Ishikawa (cell line): ENCODE results near the gene RAB41.

Experiments
- CEBPB ChIP-seq: IDR thresholded peaks from 2 replicates; pipeline ENCODE4 v1.6.1; 2012
- CREB1 ChIP-seq: IDR thresholded peaks from 2 replicates; pipeline ENCODE4 v1.6.1; 2012; ENCODE audit warnings: low read depth
- EGR1 ChIP-seq: IDR thresholded peaks from 2 replicates; pipeline ENCODE4 v1.6.1; 2012
- EP300 ChIP-seq: IDR thresholded peaks from 2 replicates; pipeline ENCODE4 v1.6.1; 2012; ENCODE audit warnings: borderline replicate concordance
- FOXM1 ChIP-seq: IDR thresholded peaks from 2 replicates; pipeline ENCODE4 v1.6.1; 2012; ENCODE audit warnings: low read depth, borderline replicate concordance
- NFIC ChIP-seq: IDR thresholded peaks from 2 replicates; pipeline ENCODE4 v1.6.1; 2012
- RAD21 ChIP-seq: IDR thresholded peaks from 2 replicates; pipeline ENCODE4 v1.6.1; 2012; ENCODE audit warnings: low read depth
- TAF1 ChIP-seq: IDR thresholded peaks from 2 replicates; pipeline ENCODE4 v1.6.1; 2012; ENCODE audit warnings: low read depth, mild to moderate bottlenecking
- TCF12 ChIP-seq: IDR thresholded peaks from 2 replicates; pipeline ENCODE4 v1.6.1; 2012; ENCODE audit warnings: low read depth
- TEAD4 ChIP-seq: IDR thresholded peaks from 2 replicates; pipeline ENCODE4 v1.6.1; 2012
- YY1 ChIP-seq: IDR thresholded peaks from 2 replicates; pipeline ENCODE4 v1.6.1; 2012; ENCODE audit warnings: low read depth
- ZBTB7A ChIP-seq: IDR thresholded peaks from 2 replicates; pipeline ENCODE4 v1.6.1; 2012; ENCODE audit warnings: low read depth
- TF ChIP-seq, protein P1 (sequence below): IDR thresholded peaks from 2 replicates; pipeline ENCODE4 v1.6.1; 2012; ENCODE audit warnings: low read depth, mild to moderate bottlenecking
- TF ChIP-seq, protein P2 (sequence below): IDR thresholded peaks from 2 replicates; pipeline ENCODE4 v1.6.1; 2012
- TF ChIP-seq, protein P3 (sequence below): IDR thresholded peaks from 2 replicates; pipeline ENCODE4 v1.6.1; 2012

Gene RAB41

DNA sequence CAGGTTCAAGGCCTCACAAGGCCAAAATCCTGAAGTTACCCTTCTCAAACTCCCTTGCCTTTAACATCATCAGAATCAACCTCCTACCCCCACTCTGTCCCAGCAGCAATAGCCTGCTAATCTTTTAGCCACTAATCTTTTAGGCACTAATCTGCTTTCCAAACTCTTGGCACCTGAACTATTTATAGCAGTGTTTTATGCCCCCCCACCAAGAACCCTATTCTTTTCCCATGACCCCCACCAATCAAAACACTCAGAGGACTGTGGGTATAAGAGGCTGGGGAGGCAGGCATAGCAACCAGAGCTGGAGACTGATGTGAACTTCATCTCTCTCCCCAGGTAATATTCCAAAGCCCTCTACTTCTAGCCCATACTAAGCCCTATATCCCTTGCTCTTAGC is 13.9 kb upstream of the RAB41 start, which contains the start of gene ARR3:
Gene ARR3 (plus strand): TSS at position 301 of the 400 bp plus-strand sequence. CDS start 1,052 bp downstream, outside the sequence.
- no peak for TF ChIP-seq YY1

DNA sequence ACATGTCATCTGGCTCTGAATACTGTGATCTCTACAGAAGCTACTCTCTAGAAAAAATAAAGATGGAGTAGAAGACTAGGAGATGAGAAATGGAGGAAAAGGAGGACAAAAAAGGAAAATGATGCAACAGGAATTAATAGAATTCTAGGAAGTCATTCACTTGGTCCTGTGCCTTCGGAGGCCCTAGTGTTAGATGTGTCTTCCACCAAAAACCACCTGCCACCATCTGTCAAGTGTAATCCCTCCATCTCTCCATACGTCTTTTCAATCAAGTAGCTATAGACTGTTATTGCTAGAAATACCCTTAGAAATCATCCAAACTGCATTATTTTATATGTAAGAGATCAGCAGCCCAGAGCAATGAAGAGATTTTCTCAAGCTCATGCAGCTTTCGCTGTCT is 2.9 kb upstream of the RAB41 start:
- TF ChIP-seq, protein P1, sequence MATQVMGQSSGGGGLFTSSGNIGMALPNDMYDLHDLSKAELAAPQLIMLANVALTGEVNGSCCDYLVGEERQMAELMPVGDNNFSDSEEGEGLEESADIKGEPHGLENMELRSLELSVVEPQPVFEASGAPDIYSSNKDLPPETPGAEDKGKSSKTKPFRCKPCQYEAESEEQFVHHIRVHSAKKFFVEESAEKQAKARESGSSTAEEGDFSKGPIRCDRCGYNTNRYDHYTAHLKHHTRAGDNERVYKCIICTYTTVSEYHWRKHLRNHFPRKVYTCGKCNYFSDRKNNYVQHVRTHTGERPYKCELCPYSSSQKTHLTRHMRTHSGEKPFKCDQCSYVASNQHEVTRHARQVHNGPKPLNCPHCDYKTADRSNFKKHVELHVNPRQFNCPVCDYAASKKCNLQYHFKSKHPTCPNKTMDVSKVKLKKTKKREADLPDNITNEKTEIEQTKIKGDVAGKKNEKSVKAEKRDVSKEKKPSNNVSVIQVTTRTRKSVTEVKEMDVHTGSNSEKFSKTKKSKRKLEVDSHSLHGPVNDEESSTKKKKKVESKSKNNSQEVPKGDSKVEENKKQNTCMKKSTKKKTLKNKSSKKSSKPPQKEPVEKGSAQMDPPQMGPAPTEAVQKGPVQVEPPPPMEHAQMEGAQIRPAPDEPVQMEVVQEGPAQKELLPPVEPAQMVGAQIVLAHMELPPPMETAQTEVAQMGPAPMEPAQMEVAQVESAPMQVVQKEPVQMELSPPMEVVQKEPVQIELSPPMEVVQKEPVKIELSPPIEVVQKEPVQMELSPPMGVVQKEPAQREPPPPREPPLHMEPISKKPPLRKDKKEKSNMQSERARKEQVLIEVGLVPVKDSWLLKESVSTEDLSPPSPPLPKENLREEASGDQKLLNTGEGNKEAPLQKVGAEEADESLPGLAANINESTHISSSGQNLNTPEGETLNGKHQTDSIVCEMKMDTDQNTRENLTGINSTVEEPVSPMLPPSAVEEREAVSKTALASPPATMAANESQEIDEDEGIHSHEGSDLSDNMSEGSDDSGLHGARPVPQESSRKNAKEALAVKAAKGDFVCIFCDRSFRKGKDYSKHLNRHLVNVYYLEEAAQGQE = no peak
- no peak for TF ChIP-seq EP300
- no peak for TF ChIP-seq NFIC
- TF ChIP-seq, protein P2, sequence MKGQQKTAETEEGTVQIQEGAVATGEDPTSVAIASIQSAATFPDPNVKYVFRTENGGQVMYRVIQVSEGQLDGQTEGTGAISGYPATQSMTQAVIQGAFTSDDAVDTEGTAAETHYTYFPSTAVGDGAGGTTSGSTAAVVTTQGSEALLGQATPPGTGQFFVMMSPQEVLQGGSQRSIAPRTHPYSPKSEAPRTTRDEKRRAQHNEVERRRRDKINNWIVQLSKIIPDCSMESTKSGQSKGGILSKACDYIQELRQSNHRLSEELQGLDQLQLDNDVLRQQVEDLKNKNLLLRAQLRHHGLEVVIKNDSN = no peak
- TF ChIP-seq, protein P3, sequence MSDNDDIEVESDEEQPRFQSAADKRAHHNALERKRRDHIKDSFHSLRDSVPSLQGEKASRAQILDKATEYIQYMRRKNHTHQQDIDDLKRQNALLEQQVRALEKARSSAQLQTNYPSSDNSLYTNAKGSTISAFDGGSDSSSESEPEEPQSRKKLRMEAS = no peak
- no peak for TF ChIP-seq TEAD4
- TF ChIP-seq CREB1 = no peak
- no peak for TF ChIP-seq TCF12
- no peak for TF ChIP-seq TAF1
- no peak for TF ChIP-seq FOXM1
- no peak for TF ChIP-seq ZBTB7A
- no peak for TF ChIP-seq EGR1
- TF ChIP-seq RAD21 = no peak
- no peak for TF ChIP-seq CEBPB
- no peak for TF ChIP-seq YY1

DNA sequence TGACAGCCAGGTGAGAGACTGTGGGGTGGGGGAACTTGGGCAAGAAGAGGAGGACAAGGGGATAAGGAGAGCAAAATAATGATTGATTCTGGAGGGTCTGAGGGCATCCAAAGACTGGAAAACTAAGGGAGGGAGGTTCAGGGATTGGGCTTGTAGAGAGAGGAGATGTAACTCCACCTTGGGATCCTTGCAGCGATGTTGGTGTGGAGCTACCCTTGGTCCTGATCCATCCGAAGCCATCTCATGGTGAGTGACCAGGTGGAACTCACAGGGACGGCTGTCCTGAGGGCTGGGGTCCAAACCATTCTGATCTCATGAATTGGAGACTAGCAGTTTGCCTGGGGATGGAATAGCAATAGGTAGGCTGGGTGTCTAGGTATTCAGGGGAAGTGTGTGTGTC is 1.4 kb upstream of the RAB41 start:
- TF ChIP-seq, protein P1 = peak; percentile 61
- TF ChIP-seq FOXM1 = no peak

DNA sequence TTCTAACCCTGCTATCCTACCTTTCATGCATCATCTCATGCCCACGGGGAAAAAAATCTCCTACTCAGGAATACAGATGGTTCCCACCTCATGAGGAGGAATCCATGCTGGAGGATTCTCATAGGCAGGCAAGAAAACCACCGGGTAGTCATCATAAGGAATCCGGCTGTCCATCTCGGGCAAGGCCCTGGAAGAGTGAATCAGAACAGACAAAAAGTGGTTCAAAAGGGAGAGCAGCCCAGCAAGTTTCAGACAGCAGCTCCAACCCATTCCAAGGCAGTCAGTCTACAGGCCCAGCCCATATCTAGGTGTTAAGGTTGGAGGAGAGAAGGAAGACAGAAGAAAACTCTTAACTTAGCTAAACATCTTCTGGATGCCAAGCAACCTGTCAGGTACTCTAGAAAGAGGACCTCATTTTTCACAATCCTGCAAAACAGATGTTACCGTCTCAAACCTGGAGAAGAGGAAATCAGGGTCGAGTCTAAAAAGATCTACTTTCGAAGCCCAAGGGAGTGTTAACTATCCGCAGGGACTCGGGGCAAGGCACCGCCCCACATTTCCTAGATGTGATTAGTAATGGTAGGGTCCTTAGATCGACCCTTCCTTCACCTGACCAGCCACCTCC is 7.3 kb downstream of the RAB41 start:
- TF ChIP-seq, protein P1 = no peak
- TF ChIP-seq TAF1 = no peak
- TF ChIP-seq EGR1 = no peak

DNA sequence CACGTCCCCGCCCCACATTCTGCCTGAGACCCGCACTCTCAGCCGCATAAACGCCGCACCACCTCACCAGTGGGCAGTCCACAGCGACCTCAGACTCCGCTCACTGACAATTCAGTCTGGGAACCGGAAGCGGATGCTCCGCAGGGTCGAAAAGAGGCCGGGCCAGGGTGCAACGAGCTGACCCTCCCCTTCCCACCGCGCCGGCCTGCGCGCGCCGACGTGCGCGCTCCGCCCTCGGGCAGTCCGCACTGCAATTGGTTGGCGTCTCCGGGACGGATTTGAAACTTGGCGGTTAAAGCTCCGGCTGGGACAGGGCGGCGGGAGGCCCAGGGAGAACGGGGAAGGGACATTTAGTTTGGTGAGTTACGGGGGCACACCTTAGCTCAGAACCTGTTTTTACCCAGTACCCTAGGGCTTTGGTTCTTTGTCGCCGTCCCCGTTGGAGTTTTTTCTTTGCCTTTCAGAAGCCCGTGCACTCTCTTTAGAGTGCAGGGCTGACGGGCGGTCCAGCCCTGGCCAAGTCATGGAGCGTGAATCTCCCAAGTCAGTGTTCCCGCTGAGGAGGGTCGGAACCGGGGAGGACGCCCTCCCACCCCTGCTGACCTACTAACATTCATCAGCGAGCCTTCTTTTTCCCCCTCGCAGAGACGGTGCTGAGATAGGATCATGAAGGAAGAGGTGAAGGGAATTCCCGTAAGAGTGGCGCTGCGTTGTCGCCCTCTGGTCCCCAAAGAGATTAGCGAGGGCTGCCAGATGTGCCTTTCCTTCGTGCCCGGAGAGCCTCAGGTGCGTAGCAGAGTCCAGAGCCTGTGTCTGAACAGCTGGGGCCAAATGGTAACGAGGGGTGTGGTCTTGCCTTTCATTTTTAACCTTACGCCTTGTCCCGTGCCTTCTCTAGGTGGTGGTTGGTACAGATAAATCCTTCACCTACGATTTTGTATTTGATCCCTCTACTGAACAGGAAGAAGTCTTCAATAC is 8.1 kb downstream of the RAB41 start, which contains the start of the genes KIF4A and PDZD11:
Gene KIF4A (plus strand): TSS at position 312 of the 978 bp plus-strand sequence. CDS start 355 bp downstream, at position 667.
Gene PDZD11 (minus strand): TSS at position 135 of the 978 bp plus-strand sequence. CDS start 586 bp downstream, outside the sequence.
- TF ChIP-seq NFIC (no peak), ZBTB7A (no peak), TAF1 (peak; percentile 72), FOXM1 (peak; percentile 94), RAD21 (no peak)
- TF ChIP-seq, protein P3 = peak; percentile 38; the same call in 1 of the 2 replicates
